ENCODE results near the gene SEC24C. TPM values are rescaled to one million over a fixed set of nuclear protein-coding genes. Genes with fewer than 3 reads are reported as not detected.
A peak's percentile ranks its signal among the peaks of the same experiment; 100 is the strongest.

SEC24C gene
- total and polyA plus RNA-seq, 2 experiments from 2014 or later, result 46.8 to 59.4 TPM

GRCh38 chr10:73781879-73782748 lies 37.9 kb downstream of the SEC24C start, which contains the start of gene CHCHD1:
TSS of gene CHCHD1 (plus strand) at chr10:73782048. CDS start at chr10:73782076, 28 bp downstream.
- Histone ChIP-seq H3K4me3 (peak within 1 kb of the TSS; percentile 69), H3K9me2 (replicated peaks; ENCODE audit: insufficient read depth) (no peaks in the 10 kb centered on the region), H3K4me2 (peak within 1 kb of the TSS; percentile 94), H4K20me1 (ENCODE audit: insufficient read depth, poor library complexity, severe bottlenecking) (peaks cover 10% of the 10 kb centered on the region), H3K27ac (peak within 1 kb of the TSS; percentile 89), H3K4me1 (ENCODE audit: insufficient read depth) (peaks cover 16% of the 10 kb centered on the region), H3K9me3 (ENCODE audit: low read depth) (no peaks in the 10 kb centered on the region), H3K79me2 (peaks cover 82% of the 10 kb centered on the region), H3K27me3 (no peaks in the 10 kb centered on the region), H3K36me3 (replicated peaks; ENCODE audit: insufficient read depth, low read depth) (no peaks in the 10 kb centered on the region), H2AFZ (peak within 1 kb of the TSS; percentile 49)
- peak; percentile 94 for DNase-seq (ENCODE audit: low spot score)
- TF ChIP-seq CTCF (IDR thresholded peaks at IDR 0.05; ENCODE audit: poor library complexity) (no peak), EZH2phosphoT487 (IDR thresholded peaks at IDR 0.05; ENCODE audit: low read depth, severe bottlenecking, unreplicated experiment) (no peak), EZH2 (IDR thresholded peaks at IDR 0.05; ENCODE audit: borderline replicate concordance) (no peak)
- WGBS (ENCODE audit: low lambda C conversion rate, missing lambda C conversion rate), result under 1% methylated on average over 56 of the region's 57 CpGs

- no peaks in the 10 kb centered on the region for H3K36me3 ChIP-seq (replicated peaks; ENCODE audit: insufficient read depth, low read depth)
- peak overlapping the region; percentile 94 for H3K4me2 ChIP-seq
- H3K79me2 ChIP-seq, result peaks cover 82% of the 10 kb centered on the region
- 51% methylated on average over 2 of the region's 2 CpGs for WGBS (ENCODE audit: low lambda C conversion rate, missing lambda C conversion rate)
- peak overlapping the region; percentile 49 for H2AFZ ChIP-seq
- H3K4me1 ChIP-seq (ENCODE audit: insufficient read depth), result peaks cover 22% of the 10 kb centered on the region
- peaks cover 16% of the 10 kb centered on the region for H4K20me1 ChIP-seq (ENCODE audit: insufficient read depth, poor library complexity, severe bottlenecking)
- no peaks in the 10 kb centered on the region for H3K27me3 ChIP-seq
- H3K4me3 ChIP-seq, result peak overlapping the region; percentile 69
- peak overlapping the region; percentile 89 for H3K27ac ChIP-seq
- DNase-seq (ENCODE audit: low spot score), result no peak
- no peaks in the 10 kb centered on the region for H3K9me3 ChIP-seq (ENCODE audit: low read depth)
- TF ChIP-seq EZH2 (IDR thresholded peaks at IDR 0.05; ENCODE audit: borderline replicate concordance) (no peak), EZH2phosphoT487 (IDR thresholded peaks at IDR 0.05; ENCODE audit: low read depth, severe bottlenecking, unreplicated experiment) (no peak), CTCF (IDR thresholded peaks at IDR 0.05; ENCODE audit: poor library complexity) (no peak)
- no peaks in the 10 kb centered on the region for H3K9me2 ChIP-seq (replicated peaks; ENCODE audit: insufficient read depth)
Measured at GRCh38 chr10:73782749-73783085, 38.5 kb downstream of the SEC24C start.

- H3K27ac ChIP-seq, result peak within 1 kb of the TSS; percentile 81
- WGBS (ENCODE audit: low lambda C conversion rate, missing lambda C conversion rate), result under 1% methylated on average over 35 of the region's 36 CpGs
- no peaks in the 10 kb centered on the region for H3K9me2 ChIP-seq (replicated peaks; ENCODE audit: insufficient read depth)
- H3K79me2 ChIP-seq, result peaks cover 74% of the 10 kb centered on the region
- H2AFZ ChIP-seq, result peak within 1 kb of the TSS; percentile 30
- H3K27me3 ChIP-seq, result no peaks in the 10 kb centered on the region
- DNase-seq (ENCODE audit: low spot score), result peak; percentile 94
- peak within 1 kb of the TSS; percentile 90 for H3K4me2 ChIP-seq
- no peaks in the 10 kb centered on the region for H3K36me3 ChIP-seq (replicated peaks; ENCODE audit: insufficient read depth, low read depth)
- peak within 1 kb of the TSS; percentile 6 for H3K4me3 ChIP-seq
- H3K9me3 ChIP-seq (ENCODE audit: low read depth), result no peaks in the 10 kb centered on the region
- no peak for TF ChIP-seq CTCF (IDR thresholded peaks at IDR 0.05; ENCODE audit: poor library complexity)
- no peak for TF ChIP-seq EZH2 (IDR thresholded peaks at IDR 0.05; ENCODE audit: borderline replicate concordance)
- no peak for TF ChIP-seq EZH2phosphoT487 (IDR thresholded peaks at IDR 0.05; ENCODE audit: low read depth, severe bottlenecking, unreplicated experiment)
- peaks cover 25% of the 10 kb centered on the region for H3K4me1 ChIP-seq (ENCODE audit: insufficient read depth)
- H4K20me1 ChIP-seq (ENCODE audit: insufficient read depth, poor library complexity, severe bottlenecking), result peaks cover 35% of the 10 kb centered on the region
Measured at GRCh38 chr10:73785211-73785720, 41.1 kb downstream of the SEC24C start, which contains the start of gene ZSWIM8. TSS of gene ZSWIM8 (plus strand) at chr10:73785606. CDS start at chr10:73785879, 273 bp downstream.
